HG03520 (cell line): ENCODE results near the gene CRYZL1.
"Not testable (repeated sequence)": the region's sequence is repeated elsewhere in the genome, so short reads cannot be mapped to it uniquely, and the experiment has no call there.

Experiments used
- ATAC-seq: cut with Tn5 transposase; IDR thresholded peaks from one replicate; pipeline ENCODE4 v1.9.1; 2021; ENCODE audit warnings: mild to moderate bottlenecking, moderate library complexity; ENCODE audit not compliant: unreplicated experiment

The CRYZL1 gene

DNA sequence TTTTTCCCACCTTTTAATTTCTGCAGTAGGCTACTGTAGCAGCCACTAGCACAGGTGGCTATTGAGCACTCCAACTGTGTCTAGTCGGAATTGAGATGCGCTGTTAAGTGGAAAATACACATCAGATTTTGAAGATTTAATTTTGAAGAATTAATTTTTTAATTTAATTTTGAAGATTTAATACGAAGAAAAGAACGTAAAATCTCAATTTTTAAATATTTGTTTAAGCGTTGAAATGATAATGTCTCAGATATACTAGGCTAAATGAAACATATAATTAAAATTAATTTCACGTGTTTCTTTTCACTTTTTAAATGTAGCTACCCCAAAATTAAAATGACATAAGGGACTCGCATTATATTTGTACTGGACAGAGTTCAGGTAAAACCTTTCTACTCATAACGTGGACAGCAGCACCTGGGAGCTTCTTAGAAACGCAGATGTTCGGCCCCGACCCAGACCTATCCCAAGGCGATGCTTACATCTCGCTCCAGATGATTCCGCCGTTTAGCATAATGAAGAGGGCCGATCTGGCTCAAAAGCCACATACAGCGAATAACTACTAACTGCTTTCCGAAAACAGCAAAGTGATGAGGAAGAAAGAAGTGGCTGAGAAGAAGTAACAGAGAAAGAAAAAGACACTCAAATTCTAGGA is 717 bp downstream of the CRYZL1 start:
- ATAC-seq, result no peak

DNA sequence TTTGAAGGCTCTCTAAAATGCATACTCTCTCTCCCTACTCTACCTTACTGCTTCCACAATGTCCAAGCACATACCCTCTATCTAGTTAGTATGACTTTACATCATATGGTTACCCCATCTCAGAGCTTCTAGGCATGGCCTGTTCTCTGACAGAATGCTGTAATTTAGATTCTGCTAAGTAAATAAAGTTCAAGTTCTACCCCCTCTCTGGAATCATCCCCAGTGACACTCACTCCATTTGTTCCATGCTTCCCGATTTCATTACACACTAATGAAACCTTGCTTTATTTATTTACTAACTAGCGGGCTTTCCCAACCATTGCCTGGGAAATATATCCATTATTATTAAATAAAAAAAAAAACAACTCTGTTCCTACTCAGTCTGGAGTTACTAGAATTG is 7.3 kb downstream of the CRYZL1 start:
- ATAC-seq, result no peak

DNA sequence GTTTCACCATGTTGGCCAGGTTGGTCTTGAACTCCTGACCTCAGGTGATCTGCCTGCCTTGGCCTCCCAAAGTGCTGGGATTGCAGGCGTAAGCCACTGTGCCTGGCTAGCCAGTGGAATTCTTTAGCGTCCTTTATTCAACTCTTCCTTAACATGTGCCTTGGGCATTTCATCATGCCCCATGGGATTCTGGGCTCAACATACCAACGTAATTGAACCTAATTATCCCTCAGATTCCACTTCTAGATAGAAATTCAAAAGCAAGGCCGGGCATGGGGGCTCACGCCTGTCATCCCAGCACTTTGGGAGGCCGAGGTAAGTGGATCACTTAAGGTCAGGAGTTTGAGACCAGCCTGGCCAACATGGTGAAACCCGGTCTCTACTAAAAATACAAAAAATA is 15.4 kb downstream of the CRYZL1 start:
- not testable (repeated sequence) for ATAC-seq

DNA sequence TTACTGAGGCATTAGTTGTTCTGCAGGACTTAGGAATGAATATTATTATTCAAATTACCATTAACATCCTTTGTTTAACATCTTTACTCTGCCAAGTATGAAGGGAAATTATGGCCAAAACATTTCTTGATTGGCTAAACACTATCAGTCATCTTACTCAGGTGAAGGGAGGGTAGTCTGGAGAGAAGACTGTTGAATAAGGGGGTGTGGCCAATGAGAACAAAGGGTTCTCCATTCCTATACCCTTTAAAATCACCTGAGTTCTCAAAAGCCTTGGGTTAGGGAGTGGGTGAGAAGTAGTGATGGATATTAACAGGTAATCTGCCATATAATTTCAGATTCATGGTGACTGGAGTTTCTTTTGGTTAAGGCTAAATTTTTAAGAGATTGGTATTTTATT is 19.3 kb downstream of the CRYZL1 start:
- no peak for ATAC-seq

DNA sequence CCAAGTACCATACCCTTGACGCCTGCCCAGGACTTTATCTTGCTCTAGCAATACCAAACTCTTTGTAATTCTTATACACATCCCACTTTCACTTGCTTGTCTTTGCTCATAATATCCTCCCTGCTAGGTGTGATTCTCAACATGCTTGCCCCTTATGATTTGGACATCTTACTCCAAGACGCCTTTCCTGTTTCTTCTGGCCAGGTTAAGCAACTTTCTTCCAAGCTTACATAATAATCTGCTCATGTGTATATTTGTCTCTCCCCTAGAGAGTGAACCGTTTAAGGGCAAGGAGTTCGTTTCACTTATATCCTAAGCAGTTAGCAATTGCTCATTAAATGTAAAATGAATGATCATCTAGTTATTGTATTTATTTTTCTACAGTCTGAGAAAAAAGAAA is 21.8 kb downstream of the CRYZL1 start:
- ATAC-seq, result no peak

DNA sequence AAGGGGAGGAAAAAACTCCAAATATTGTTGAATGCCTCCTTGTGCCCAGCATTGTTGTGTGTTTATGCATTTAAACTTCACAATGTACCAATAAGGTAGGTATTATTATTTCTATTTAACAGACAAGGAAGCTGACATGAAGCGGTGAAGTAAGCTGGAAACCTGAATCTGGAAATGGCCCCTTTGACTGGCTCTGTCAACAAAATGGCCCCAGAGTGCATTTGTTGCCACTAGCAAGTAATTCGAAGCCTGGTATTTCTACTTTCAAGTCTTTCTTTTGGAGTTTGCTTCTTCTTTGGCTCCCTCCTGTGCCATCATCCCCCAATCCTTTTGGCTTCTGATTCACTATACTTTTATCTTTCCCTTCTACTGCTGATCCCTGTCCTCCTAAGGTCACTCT is 23.1 kb downstream of the CRYZL1 start:
- ATAC-seq, result no peak

DNA sequence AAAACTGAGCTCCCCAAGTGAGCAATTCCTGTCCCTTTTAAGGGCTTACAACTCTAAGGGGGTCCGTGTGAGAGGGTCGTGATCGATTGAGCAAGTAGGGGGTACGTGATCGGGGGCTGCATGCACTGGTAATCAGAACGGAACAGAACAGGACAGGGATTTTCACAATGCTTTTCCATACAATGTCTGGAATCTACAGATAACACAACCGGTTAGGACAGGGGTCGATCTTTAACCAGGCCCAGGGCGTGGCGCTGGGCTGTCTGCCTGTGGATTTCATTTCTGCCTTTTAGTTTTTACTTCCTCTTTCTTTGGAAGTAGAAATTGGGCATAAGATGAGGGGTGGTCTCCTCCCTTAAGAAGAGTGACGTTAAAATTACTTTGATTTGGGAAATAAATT is 24.0 kb downstream of the CRYZL1 start:
- ATAC-seq, result not testable (repeated sequence)

DNA sequence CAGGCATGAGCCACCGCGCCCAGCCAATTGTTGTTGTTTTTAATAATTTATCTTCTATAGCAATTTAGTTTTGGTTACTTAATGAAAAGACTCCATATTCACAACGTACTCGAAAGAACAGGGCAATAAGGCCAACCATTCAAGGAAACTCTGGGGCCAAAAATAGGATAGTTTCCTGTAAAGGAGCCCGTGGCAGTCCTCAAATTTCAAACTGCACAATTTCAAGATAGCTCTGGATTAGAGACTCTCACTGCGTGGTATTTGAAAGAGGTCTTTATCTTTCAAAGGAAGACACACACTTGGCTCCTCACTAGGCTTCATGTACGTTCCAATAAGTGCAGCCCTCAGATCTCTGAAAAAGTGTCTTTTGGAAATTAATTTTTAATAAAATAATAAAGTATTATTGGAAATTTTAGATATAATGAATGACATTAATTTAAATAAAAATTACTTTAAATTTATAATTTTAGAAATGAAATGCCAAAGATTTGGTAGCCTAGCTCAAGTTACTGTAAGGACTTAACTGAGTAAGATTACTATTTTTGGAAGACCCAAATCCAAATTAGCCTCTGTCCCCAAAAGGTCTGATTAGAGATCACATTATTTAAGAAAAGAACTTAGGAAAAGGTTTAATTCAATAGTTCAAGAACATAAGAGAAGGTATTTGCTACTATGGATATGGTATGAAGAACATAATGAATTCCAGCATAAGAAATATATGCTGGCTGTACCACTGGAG is 30.4 kb downstream of the CRYZL1 start:
- ATAC-seq, result no peak

DNA sequence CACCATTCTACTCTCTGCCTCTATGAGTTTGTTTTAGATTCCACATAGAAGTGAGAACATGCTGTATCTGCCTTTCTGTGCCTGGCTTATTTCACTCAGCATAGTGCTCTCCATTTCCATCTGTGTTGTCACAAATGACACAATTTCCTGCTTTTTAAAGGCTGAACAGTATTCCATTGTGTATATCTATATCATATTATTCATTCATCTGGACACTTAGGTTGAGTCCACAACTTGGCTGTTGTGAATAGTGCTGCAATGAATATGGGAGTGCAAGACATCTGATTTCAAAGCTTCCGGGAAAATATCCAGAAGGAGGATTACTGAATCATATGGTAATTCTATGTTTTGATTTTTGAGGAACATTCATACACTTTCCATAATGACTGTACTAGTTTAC is 33.0 kb downstream of the CRYZL1 start:
- no peak for ATAC-seq

DNA sequence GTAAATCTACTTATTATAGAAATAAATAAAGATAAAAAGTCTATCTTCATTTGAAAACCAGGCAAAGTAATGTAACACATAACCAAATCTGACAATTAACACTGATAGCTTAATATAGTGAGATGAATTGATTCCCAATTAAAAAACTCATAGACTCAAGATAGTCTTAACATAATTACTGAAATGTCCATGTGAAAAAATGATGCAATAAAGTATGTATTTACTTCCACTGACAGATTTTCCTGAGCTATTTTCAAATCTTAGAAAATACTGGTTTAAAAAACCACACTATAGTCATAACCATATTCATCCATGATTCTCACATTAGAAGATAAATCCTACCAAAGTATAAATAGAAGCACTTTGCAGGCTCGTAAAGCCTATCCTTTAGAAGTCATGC is 43.5 kb downstream of the CRYZL1 start:
- no peak for ATAC-seq

DNA sequence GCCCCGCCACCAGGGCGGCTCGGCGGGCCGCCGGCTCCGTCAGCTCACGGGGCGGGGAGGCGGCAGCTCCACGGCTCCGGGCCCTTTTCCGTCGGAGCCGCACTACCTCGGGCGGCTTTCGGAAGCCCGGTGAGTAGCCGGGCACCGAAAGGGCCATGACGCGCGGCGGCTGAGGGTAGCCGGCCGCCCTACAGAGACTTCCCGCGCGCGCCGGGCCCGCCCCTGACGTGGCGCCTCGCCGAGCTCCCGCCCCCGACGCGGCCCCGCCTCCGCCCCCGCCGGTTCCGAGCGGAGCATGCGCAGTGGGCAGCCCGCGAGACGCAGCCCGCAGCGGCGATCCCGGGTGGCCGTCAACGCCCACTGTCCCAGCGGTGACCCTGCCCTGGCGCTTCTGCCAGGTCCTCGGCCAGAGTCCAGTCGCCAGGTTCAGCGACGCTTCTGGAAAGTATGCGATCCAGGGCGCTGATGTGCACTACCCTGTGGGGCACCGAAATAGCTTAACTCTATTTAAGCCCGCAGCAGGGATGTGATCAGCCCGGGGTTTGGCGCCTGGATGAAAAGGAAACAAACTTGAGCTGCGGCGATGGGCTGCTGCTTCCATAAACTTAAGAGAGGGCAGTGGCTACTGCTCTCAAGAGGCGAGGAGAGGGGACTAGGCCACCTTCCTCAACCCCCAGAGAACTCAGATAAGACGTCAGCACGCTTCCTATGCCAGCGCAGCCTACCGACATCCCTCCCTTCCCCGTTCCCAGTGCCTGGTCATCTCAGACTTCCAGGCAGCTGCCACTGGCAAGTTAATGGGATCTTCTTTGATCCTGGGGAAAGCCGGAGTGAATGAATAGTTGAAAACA is 52.8 kb downstream of the CRYZL1 start, which contains the start of gene DONSON:
Gene DONSON (minus strand): TSS at position 200 of the 851 bp plus-strand sequence. CDS start 43 bp downstream, at position 157.
- ATAC-seq, result peak; percentile 84

DNA sequence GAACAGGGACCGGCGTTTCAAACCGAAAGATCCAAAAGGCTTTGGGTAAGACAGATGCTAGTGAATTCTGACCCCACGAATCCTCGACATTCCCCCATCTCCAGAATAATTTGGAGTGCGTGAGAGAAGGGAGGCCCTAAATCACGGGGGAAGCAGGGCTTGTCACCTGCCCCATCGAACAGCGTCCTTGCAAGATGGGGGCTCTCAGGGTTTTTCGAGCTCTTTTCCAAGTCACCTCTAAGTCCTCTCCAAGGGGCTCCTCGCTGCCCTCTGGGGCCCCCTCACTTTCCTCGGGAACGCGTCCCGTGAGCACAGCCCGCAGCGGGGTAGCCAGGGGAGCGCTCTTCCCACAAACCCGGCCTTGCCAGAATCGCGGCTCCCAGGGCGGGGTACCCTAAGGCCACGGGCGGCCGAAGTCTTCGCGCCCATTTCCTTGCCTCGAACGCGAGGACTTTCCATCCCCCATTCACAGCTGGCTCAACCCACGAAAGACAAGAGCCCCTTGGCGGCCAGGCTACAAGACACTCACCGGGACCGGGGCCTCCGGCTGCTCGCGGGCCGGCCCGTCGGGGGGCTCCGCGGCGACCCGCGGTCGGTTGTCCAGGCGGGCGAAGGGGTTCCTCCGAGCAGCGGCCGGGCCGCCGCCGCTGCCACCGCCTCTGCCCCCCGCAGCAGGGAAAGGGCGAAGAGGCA is 53.6 kb downstream of the CRYZL1 start:
- ATAC-seq, result peak; percentile 24

DNA sequence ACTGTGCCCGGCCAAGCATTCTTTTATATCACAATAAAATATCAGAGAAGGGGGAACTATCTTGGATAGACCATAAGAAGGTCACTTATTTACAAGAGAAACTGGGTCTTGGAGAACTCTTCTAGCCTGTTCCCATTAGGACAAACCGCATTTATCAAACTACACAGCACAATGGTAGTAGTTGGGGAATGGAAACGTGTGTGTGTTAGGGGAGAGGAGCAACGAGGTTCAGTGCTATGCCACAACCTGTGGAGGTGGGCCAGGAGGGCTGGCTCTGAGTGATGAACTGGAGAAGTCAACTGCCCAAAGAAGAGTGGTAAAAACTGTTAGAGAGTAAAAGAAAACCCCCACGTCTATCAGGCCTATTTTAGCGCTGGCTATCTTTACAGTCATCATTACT is 54.6 kb downstream of the CRYZL1 start:
- no peak for ATAC-seq

DNA sequence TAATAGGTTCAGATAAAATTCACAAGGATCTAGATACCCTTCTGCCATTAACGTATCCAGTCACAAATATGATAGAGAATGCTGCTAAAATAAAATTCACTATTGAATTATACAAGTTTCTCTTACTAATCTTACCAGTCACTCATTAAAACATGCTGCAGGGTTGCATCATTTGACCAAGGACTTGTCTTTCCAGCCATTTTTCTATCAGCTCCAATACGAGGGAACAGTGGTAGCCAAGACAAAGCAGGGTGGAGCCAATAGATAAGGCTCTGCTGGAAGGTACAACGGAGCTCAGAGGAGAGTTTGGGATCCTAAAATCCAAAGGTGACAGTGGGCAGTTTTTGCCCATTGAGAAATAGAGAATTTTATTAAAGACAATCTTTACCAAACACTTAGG is 57.1 kb downstream of the CRYZL1 start:
- ATAC-seq, result no peak

DNA sequence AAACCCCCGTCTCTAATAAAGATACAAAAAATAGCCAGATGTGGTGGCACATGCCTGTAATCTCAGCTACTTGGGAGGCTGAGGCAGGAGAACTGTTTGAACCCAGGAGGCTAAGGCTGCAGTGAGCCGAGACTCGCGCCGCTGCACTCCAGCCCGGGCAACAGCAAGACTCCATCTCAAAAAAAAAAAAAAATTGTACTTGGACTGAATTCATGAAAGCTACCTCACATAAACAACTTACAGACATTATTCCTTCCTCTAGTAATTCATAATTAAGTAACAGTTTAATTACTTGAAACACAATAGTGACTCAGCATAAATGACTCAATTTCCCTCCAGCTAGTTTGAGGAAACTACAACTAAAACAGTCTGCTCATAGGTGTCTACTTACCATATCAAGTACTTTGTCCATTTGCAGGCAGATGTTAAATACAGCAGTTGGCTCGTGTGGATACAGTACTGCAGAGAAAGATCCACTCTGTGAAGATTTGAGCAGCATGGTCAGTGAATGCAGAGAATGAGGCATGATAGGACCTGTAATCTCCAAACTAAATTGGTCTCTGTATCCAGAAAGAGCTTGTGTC is 62.5 kb downstream of the CRYZL1 start:
- ATAC-seq, result no peak

DNA sequence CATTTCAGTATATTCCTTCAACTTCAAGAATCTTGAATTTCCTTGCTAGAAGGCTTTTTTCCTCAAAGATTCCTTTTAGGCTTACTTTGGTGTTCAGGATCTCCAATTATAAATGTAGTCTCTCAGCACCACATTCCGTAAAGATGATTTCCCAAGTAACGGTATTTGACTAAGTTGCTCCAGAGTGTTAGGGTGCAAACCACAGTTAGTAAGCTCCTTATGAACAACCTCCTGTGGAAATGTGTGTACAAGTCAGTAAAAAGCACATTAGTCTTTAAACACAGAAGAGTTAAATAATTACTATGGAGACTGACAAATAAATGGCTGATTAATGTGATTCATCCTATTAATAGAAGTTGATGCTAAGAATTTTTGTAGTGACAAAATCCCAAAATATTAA is 63.3 kb downstream of the CRYZL1 start:
- no peak for ATAC-seq

DNA sequence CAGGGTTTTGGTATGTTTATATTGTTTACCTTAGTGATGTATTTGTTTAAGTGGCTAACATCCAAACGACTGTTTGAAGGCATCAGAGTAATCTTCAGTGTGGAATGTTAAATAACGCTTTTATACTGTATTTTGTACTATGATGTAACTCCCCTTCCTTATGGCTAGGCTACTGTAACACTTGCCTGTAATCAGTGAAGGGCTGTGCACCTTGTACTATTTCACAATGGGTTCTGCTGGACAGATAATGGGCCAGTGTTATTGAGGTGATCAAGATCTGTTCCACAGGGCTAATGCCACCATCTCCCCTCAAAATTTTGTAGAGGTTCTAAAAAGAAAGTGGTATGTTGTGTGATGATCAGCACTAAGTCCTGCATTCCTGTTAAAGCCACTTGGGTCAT is 64.8 kb downstream of the CRYZL1 start:
- ATAC-seq, result not testable (repeated sequence)

DNA sequence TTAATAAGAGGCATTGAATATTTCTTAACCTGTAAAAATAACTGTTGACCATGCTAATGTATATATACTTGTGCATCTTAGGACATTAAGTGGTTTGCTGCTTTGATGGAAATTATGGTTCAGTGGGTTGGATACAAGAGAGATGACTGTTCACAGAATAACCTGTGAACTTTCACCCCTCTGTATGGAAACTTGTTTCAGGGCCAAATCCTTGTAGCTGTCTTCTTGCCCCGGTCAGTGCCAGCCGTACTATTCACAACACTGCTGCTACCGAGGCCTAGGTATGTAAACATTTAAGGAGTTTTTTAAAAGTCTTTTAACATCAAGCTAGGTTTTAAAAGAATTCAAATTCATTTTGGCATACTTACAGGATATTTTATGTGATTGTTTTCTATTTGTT is 69.2 kb downstream of the CRYZL1 start:
- no peak for ATAC-seq

DNA sequence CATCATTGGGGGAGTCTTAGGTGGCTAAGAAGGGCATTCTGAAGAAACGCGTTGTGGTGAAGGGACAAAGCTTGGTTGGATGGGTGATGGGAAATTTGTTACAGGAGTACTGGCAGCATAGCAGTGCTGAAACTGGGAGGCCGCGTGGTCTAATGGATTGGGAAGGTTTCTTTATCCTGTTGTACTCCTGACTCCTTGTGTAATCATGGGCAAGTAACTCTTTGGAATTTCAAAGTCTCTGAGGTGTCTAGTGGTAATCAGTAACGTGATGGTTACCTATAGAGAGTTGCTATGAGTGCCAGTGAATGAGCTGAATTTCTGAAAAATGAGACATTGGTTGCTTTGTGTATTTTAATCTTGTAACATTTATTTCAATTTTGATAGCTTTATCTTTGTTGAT is 71.5 kb downstream of the CRYZL1 start:
- ATAC-seq, result no peak

DNA sequence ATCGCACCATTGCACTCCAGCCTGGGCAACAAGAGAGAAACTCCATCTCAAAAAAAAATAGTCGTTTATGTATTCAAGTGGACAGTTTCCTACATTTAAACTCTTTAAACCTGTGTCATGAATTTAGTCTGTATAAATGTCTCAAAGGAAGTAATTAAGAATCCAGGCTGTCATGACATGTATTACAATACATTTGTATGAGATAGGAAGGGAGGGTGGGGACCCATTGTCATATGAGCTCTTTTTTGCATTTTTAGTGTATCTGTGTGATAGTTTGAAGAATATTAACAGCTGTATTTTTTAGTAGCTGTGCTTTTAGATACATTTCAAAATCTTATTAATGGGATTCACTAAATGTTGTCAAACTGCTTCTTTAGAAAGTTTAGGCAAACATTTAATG is 73.1 kb downstream of the CRYZL1 start:
- no peak for ATAC-seq

DNA sequence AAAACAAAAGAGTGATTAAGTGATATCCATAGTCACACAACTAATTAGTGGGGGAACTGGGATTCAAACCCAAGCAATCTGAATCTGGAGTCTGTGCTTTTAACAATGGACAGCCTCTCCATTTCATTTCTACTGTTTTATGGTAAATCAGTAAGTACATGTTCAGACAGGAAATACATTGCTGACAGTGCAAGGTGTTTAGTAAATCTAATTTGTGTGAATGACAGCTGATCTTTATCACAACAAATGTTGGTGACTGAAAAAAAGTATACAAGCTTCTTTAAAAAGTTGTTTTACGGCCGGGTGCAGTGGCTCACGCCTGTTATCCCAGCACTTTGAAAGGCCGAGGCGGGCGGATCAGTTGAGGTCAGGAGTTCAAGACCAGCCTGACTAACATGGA is 73.6 kb downstream of the CRYZL1 start:
- no peak for ATAC-seq
